HTR-8/SVneo (cell line): Measurements from ENCODE around the gene CYB5RL.
"Not testable (repeated sequence)": the region's sequence is repeated elsewhere in the genome, so short reads cannot be mapped to it uniquely, and the experiment has no call there.

Source experiments
- DNase-seq: peaks from one replicate; pipeline ENCODE4 v3.0.0; 2011; ENCODE audit warnings: low spot score, mixed read lengths; ENCODE audit not compliant: insufficient read length
- FAIRE-seq: peaks from 2 replicates; lab custom pipeline; 2011; peaks lifted over from hg19 to GRCh38; lab: Jason Lieb, UNC

Gene CYB5RL

GRCh38 chr1:54199765-54200518 is at the start of gene CYB5RL, which contains the start of gene MRPL37:
CYB5RL (minus strand) TSS chr1:54200030; CDS start chr1:54195616, 4,414 bp downstream.
MRPL37 (plus strand) TSS chr1:54200167; CDS start chr1:54200244, 77 bp downstream.
- FAIRE-seq = peak; percentile 86

GRCh38 chr1:54248966-54249365 is 49.1 kb upstream of the CYB5RL start:
- DNase-seq = no peak
- no peak for FAIRE-seq

More at GRCh38 chr1:54199765-54200518, at the start of gene CYB5RL, which contains the start of gene MRPL37:
- DNase-seq = peak; percentile 98

- DNase-seq (no peak), FAIRE-seq (no peak)
Measured at GRCh38 chr1:54247863-54248515, 48.2 kb upstream of the CYB5RL start.

- no peak for DNase-seq
- FAIRE-seq = no peak
Measured at GRCh38 chr1:54246116-54246721, 46.4 kb upstream of the CYB5RL start.

GRCh38 chr1:54245501-54245900 is 45.7 kb upstream of the CYB5RL start:
- DNase-seq = no peak

GRCh38 chr1:54244655-54245054 is 44.8 kb upstream of the CYB5RL start:
- no peak for FAIRE-seq
- DNase-seq = no peak

More at GRCh38 chr1:54245501-54245900, 45.7 kb upstream of the CYB5RL start:
- no peak for FAIRE-seq

GRCh38 chr1:54243022-54243421 is 43.2 kb upstream of the CYB5RL start:
- FAIRE-seq = no peak
- no peak for DNase-seq

- FAIRE-seq (no peak), DNase-seq (no peak)
Measured at GRCh38 chr1:54241364-54241763, 41.5 kb upstream of the CYB5RL start.

GRCh38 chr1:54240741-54241335 is 41.0 kb upstream of the CYB5RL start:
- no peak for DNase-seq
- FAIRE-seq = no peak

- no peak for DNase-seq
- no peak for FAIRE-seq
Measured at GRCh38 chr1:54239631-54240031, 39.8 kb upstream of the CYB5RL start.

- FAIRE-seq (no peak), DNase-seq (no peak)
Measured at GRCh38 chr1:54239035-54239383, 39.2 kb upstream of the CYB5RL start.

GRCh38 chr1:54238353-54239034 is 38.7 kb upstream of the CYB5RL start:
- no peak for DNase-seq
- FAIRE-seq = no peak

GRCh38 chr1:54237586-54237985 is 37.8 kb upstream of the CYB5RL start:
- no peak for DNase-seq
- no peak for FAIRE-seq

GRCh38 chr1:54234284-54234683 is 34.5 kb upstream of the CYB5RL start:
- no peak for DNase-seq

GRCh38 chr1:54233196-54233595 is 33.4 kb upstream of the CYB5RL start:
- DNase-seq, FAIRE-seq: not testable (repeated sequence)

More at GRCh38 chr1:54234284-54234683, 34.5 kb upstream of the CYB5RL start:
- FAIRE-seq = no peak

- peak; percentile 77 for FAIRE-seq
- no peak for DNase-seq
Measured at GRCh38 chr1:54230507-54231339, 30.9 kb upstream of the CYB5RL start.

- no peak for DNase-seq
Measured at GRCh38 chr1:54229281-54229891, 29.6 kb upstream of the CYB5RL start.

GRCh38 chr1:54228638-54229079 is 28.8 kb upstream of the CYB5RL start:
- no peak for FAIRE-seq
- no peak for DNase-seq

More at GRCh38 chr1:54229281-54229891, 29.6 kb upstream of the CYB5RL start:
- FAIRE-seq = no peak

- FAIRE-seq (no peak), DNase-seq (no peak)
Measured at GRCh38 chr1:54227891-54228310, 28.1 kb upstream of the CYB5RL start.
